Measurements from ENCODE around the gene TMEM101.

Gene TMEM101

GRCh38 chr17:43987131-43988021 is 27.4 kb downstream of the TMEM101 start:
- TF ChIP-seq CTCF (IDR thresholded peaks at IDR 0.05; ENCODE audit: control insufficient read depth, extremely low read depth, insufficient read depth) = no peak
- DNase-seq (ENCODE audit: low read depth) = no peak
- H3K4me3 ChIP-seq (ENCODE audit: low read depth, low read length) = no peak overlapping the region

GRCh38 chr17:43986225-43986981 is 28.4 kb downstream of the TMEM101 start:
- no peak overlapping the region for H3K4me3 ChIP-seq (ENCODE audit: low read depth, low read length)
- no peak for DNase-seq (ENCODE audit: low read depth)
- no peak for TF ChIP-seq CTCF (IDR thresholded peaks at IDR 0.05; ENCODE audit: control insufficient read depth, extremely low read depth, insufficient read depth)

GRCh38 chr17:43984521-43984920 is 30.2 kb downstream of the TMEM101 start:
- DNase-seq (ENCODE audit: low read depth) = no peak
- no peak for TF ChIP-seq CTCF (IDR thresholded peaks at IDR 0.05; ENCODE audit: control insufficient read depth, extremely low read depth, insufficient read depth)
- H3K4me3 ChIP-seq (ENCODE audit: low read depth, low read length) = no peak overlapping the region

- DNase-seq (ENCODE audit: low read depth) = no peak
- no peak for TF ChIP-seq CTCF (IDR thresholded peaks at IDR 0.05; ENCODE audit: control insufficient read depth, extremely low read depth, insufficient read depth)
- H3K4me3 ChIP-seq (ENCODE audit: low read depth, low read length) = no peak overlapping the region
These were observed 31.0 kb downstream of the TMEM101 start for GRCh38 chr17:43983515-43984411.

- H3K4me3 ChIP-seq (ENCODE audit: low read depth, low read length) = no peak overlapping the region
- no peak for TF ChIP-seq CTCF (IDR thresholded peaks at IDR 0.05; ENCODE audit: control insufficient read depth, extremely low read depth, insufficient read depth)
- DNase-seq (ENCODE audit: low read depth) = no peak
These were observed 31.6 kb downstream of the TMEM101 start for GRCh38 chr17:43983196-43983514.

GRCh38 chr17:43982171-43982570 is 32.6 kb downstream of the TMEM101 start:
- TF ChIP-seq CTCF (IDR thresholded peaks at IDR 0.05; ENCODE audit: control insufficient read depth, extremely low read depth, insufficient read depth) = no peak
- H3K4me3 ChIP-seq (ENCODE audit: low read depth, low read length) = no peak overlapping the region
- no peak for DNase-seq (ENCODE audit: low read depth)
